Cardiac ventricle fibroblast (primary cell): Measurements from ENCODE around the gene HNRNPCL2. TPM values are rescaled to one million over a fixed set of nuclear protein-coding genes. Genes with fewer than 3 reads are reported as not detected.

Experiments
- total RNA-seq: library from RNA; depleted of rRNA; stranded (reverse); fragments of >200 nt; gene quantifications from 2 replicates; pipeline ENCODE4 v1.2.3, GENCODE V29; 2015

HNRNPCL2 gene
- total RNA-seq: not detected in 2 replicates

DNA sequence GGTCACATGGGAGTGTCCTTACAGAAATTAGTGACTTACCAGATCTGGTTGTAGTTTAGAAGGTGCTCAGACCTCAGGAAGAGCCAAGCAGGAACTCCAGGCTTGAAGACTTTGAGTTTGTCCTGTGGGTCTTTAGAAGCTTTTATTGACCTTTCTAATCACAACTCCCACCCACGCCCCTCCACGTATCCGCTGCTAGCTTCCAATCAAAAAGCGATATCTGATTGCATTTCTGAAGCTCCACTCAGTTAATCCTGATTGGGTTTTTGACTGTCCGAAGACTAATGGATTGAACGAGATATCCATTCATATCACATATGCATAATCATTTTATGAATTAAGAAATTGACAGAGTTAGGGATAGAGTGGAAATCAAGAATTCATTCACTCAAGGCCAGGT lies at the start of gene HNRNPCL2:
Gene HNRNPCL2, minus strand, starts transcription at position 101 of the 400 bp plus-strand sequence. CDS start 454 bp downstream, outside the sequence.

DNA sequence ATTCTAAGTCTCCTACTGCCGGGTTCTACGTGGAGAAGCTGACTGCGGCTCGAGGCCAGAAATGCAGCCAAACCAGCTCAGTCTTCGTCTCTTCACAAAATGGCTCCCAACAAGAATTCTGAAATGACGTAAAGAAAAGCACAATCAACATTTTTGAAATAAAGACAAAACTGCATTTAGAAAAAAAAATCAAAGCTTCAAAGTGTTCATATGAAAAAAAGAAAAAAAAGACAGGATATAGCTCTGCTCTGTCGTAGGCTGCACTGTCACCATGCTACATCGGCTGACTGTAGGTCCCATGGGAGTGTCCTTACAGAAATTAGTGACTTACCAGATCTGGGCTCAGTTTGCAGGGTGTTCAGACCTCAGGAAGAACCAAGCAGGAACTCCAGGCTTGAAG lies 48.9 kb upstream of the HNRNPCL2 start, which contains the start of gene HNRNPCL4:
Gene HNRNPCL4, minus strand, starts transcription at position 101 of the 400 bp plus-strand sequence. CDS start 164 bp downstream, outside the sequence.

DNA sequence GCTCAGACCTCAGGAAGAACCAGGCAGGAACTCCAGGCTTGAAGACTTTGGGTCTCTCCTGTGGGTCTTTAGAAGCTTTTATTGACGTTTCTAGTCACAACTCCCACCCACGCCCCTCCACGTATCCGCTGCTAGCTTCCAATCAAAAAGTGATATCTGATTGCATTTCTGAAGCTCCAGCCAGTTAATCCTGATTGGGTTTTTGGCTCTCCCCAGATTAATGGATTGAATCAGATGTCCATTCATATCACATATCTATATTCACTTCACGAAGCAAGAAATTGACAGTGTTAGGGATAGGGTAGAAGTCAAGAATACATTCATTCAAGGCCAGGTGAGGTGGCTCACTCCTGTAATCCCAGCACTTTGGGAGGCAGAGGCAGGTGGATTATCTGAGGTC lies 39.3 kb upstream of the HNRNPCL2 start, which contains the start of gene PRAMEF26:
Gene PRAMEF26, minus strand, starts transcription at position 101 of the 400 bp plus-strand sequence. CDS start 2,914 bp downstream, outside the sequence.

DNA sequence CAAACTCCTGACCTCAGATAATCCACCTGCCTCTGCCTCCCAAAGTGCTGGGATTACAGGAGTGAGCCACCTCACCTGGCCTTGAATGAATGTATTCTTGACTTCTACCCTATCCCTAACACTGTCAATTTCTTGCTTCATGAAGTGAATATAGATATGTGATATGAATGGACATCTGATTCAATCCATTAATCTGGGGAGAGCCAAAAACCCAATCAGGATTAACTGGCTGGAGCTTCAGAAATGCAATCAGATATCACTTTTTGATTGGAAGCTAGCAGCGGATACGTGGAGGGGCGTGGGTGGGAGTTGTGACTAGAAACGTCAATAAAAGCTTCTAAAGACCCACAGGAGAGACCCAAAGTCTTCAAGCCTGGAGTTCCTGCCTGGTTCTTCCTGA lies 46.2 kb downstream of the HNRNPCL2 start, which contains the start of gene PRAMEF25:
Gene PRAMEF25, plus strand, starts transcription at position 301 of the 400 bp plus-strand sequence. CDS start 2,920 bp downstream, outside the sequence.

Other genes starting within 250 kb of the HNRNPCL2 start
- gene PRAMEF4, start 230.7 kb downstream of the HNRNPCL2 start, total RNA-seq: not detected in 2 replicates
- not detected in 2 replicates for gene PRAMEF10, start 218.6 kb downstream of the HNRNPCL2 start, total RNA-seq
- not detected in 2 replicates for gene PRAMEF7, start 200.2 kb downstream of the HNRNPCL2 start, total RNA-seq
- not detected in 2 replicates for gene PRAMEF6, start 169.3 kb downstream of the HNRNPCL2 start, total RNA-seq
- not detected in 2 replicates for gene PRAMEF27, start 60.3 kb downstream of the HNRNPCL2 start, total RNA-seq
- not detected in 2 replicates for gene HNRNPCL3, start 56.1 kb downstream of the HNRNPCL2 start, total RNA-seq
- not detected in 2 replicates for gene PRAMEF25, start 46.1 kb downstream of the HNRNPCL2 start, total RNA-seq
- gene PRAMEF26, start 39.2 kb upstream of the HNRNPCL2 start, total RNA-seq: not detected in 2 replicates
- not detected in 2 replicates for gene HNRNPCL4, start 48.8 kb upstream of the HNRNPCL2 start, total RNA-seq
- not detected in 2 replicates for gene PRAMEF9, start 55.0 kb upstream of the HNRNPCL2 start, total RNA-seq
- gene PRAMEF13, start 84.6 kb upstream of the HNRNPCL2 start, total RNA-seq: not detected in 2 replicates
- not detected in 2 replicates for gene PRAMEF18, start 109.3 kb upstream of the HNRNPCL2 start, total RNA-seq
- gene PRAMEF5, start 137.3 kb upstream of the HNRNPCL2 start, total RNA-seq: not detected in 2 replicates
- not detected in 2 replicates for gene PRAMEF8, start 168.3 kb upstream of the HNRNPCL2 start, total RNA-seq
- gene PRAMEF33, start 186.7 kb upstream of the HNRNPCL2 start, total RNA-seq: not detected in 2 replicates
- not detected in 2 replicates for gene PRAMEF15, start 198.7 kb upstream of the HNRNPCL2 start, total RNA-seq
- not detected in 2 replicates for gene PRAMEF14, start 230.3 kb upstream of the HNRNPCL2 start, total RNA-seq